ENCODE measurements around the gene TAS2R50.

DNA sequence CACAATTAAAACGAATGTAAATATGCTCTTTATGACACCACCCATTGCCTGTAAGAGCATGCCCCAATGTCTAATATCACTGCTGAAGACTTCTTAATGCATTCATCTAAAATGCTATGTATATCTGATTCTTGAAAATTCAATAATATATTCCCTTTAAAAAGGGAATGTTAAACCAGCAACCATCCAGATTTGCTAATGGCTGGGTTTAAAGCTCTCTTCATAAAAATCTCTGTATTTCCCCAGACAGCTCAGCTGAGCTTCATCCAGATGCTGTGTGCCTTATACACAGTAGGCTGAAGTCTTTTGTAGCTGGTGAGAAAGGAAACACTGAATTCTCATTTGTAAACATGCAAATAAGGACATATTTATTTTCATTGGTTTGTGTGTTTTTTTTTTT, 47.5 kb downstream of the TAS2R50 start, which contains the start of gene TAS2R14:
- TF ChIP-seq, protein P1, sequence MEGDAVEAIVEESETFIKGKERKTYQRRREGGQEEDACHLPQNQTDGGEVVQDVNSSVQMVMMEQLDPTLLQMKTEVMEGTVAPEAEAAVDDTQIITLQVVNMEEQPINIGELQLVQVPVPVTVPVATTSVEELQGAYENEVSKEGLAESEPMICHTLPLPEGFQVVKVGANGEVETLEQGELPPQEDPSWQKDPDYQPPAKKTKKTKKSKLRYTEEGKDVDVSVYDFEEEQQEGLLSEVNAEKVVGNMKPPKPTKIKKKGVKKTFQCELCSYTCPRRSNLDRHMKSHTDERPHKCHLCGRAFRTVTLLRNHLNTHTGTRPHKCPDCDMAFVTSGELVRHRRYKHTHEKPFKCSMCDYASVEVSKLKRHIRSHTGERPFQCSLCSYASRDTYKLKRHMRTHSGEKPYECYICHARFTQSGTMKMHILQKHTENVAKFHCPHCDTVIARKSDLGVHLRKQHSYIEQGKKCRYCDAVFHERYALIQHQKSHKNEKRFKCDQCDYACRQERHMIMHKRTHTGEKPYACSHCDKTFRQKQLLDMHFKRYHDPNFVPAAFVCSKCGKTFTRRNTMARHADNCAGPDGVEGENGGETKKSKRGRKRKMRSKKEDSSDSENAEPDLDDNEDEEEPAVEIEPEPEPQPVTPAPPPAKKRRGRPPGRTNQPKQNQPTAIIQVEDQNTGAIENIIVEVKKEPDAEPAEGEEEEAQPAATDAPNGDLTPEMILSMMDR (IDR thresholded peaks at IDR 0.05): no peak
- TF ChIP-seq EP300 (IDR thresholded peaks at IDR 0.05) (no peak), POLR2A (IDR thresholded peaks at IDR 0.05) (no peak)
